ENCODE measurements around the gene ACAD8. TPM values are rescaled to one million over a fixed set of nuclear protein-coding genes. Genes with fewer than 3 reads are reported as not detected.

ACAD8 gene
- total and polyA plus RNA-seq, 8 donors = 31.5 to 48.8 (median 38.8) TPM

GRCh38 chr11:134215836-134216235 is 37.5 kb upstream of the ACAD8 start:
- Histone ChIP-seq H3K27me3 (no peaks in the 10 kb centered on the region), H3K4me1 (no peaks in the 10 kb centered on the region), H3K9me3 (no peaks in the 10 kb centered on the region), H3K27ac (no peak overlapping the region), H3K36me3 (peaks cover 0 to 38% of the 10 kb centered on the region in 2 donors), H3K4me3 (no peak overlapping the region)
- no peak for TF ChIP-seq CTCF (IDR thresholded peaks at IDR 0.05)
- ATAC-seq (no peak), DNase-seq (no peak)
- intact Hi-C loops (cut with DNase I) = no loop called here

GRCh38 chr11:134216816-134217215 is 36.6 kb upstream of the ACAD8 start:
- Histone ChIP-seq H3K4me3 (no peak overlapping the region), H3K9me3 (no peaks in the 10 kb centered on the region), H3K36me3 (peaks cover 0 to 38% of the 10 kb centered on the region in 2 donors), H3K4me1 (no peaks in the 10 kb centered on the region), H3K27ac (no peak overlapping the region), H3K27me3 (no peaks in the 10 kb centered on the region)
- ATAC-seq (no peak), DNase-seq (no peak)
- intact Hi-C loops (cut with DNase I) = no loop called here
- TF ChIP-seq CTCF (IDR thresholded peaks at IDR 0.05) = no peak

- H3K4me3 ChIP-seq = peak overlapping the region; percentile 86 to 93
- no peak for TF ChIP-seq CTCF (IDR thresholded peaks at IDR 0.05)
- no peaks in the 10 kb centered on the region for H3K27me3 ChIP-seq
- H3K4me1 ChIP-seq = peaks cover 15 to 42% of the 10 kb centered on the region in 2 donors
- DNase-seq = no peak
- H3K27ac ChIP-seq = peak overlapping the region in 1 of 2 donors; percentile 95
- no peaks in the 10 kb centered on the region for H3K9me3 ChIP-seq
- H3K36me3 ChIP-seq = peaks cover 0 to 17% of the 10 kb centered on the region in 2 donors
- intact Hi-C loops (cut with DNase I) = no loop called here
- no peak for ATAC-seq
Measured at GRCh38 chr11:134223121-134223520, 30.2 kb upstream of the ACAD8 start.

- Histone ChIP-seq H3K4me3 (peak within 1 kb of the TSS; percentile 86 to 93), H3K9me3 (no peaks in the 10 kb centered on the region), H3K27ac (peak within 1 kb of the TSS; percentile 91 to 95), H3K36me3 (peaks cover 0 to 14% of the 10 kb centered on the region in 2 donors), H3K4me1 (peaks cover 15 to 48% of the 10 kb centered on the region in 2 donors), H3K27me3 (no peaks in the 10 kb centered on the region)
- peak; percentile 95 to 99 (median 98) for DNase-seq
- peak; percentile 95 for ATAC-seq
- TF ChIP-seq CTCF (IDR thresholded peaks at IDR 0.05) = no peak
- intact Hi-C loops (cut with DNase I) = no loop called here
Measured at GRCh38 chr11:134223836-134224709, 29.3 kb upstream of the ACAD8 start, which contains the start of the genes NCAPD3 and VPS26B. TSS of gene NCAPD3 (minus strand) at chr11:134223967. CDS start at chr11:134223926, 41 bp downstream. TSS of gene VPS26B (plus strand) at chr11:134224671. CDS start at chr11:134225123, 452 bp downstream.
